Osteoblast (primary cell): ENCODE measurements around the gene EXOC3L4. TPM values are rescaled to one million over a fixed set of nuclear protein-coding genes. Genes with fewer than 3 reads are reported as not detected.
A peak's percentile ranks its signal among the peaks of the same experiment; 100 is the strongest.

Experiments
- DNase-seq: peaks from one replicate; pipeline ENCODE4 v3.0.0; 2011; ENCODE audit warnings: low spot score, mixed read lengths; ENCODE audit not compliant: insufficient read length; ENCODE audit errors: missing footprints
- H2AFZ ChIP-seq: 2 replicates; pipeline ENCODE4 v1.6.0; 2011; ENCODE audit warnings: mild to moderate bottlenecking, low read length
- H3K27ac ChIP-seq: 2 replicates; pipeline ENCODE4 v1.5.1; 2011; ENCODE audit warnings: mild to moderate bottlenecking, low read depth, low read length, moderate library complexity
- H3K27me3 ChIP-seq: 2 replicates; pipeline ENCODE4 v1.6.0; 2012; ENCODE audit warnings: mild to moderate bottlenecking, control low read depth, inconsistent platforms, low read length, moderate library complexity; ENCODE audit not compliant: insufficient read depth
- H3K36me3 ChIP-seq: 2 replicates; pipeline ENCODE4 v1.5.1; 2011; ENCODE audit warnings: mild to moderate bottlenecking, low read length, control low read depth, moderate library complexity; ENCODE audit not compliant: insufficient read depth
- H3K4me1 ChIP-seq: 2 replicates; pipeline ENCODE4 v1.5.1; 2011; ENCODE audit warnings: mild to moderate bottlenecking, low read length, control low read depth, moderate library complexity; ENCODE audit not compliant: insufficient read depth
- H3K4me2 ChIP-seq: 2 replicates; pipeline ENCODE4 v1.6.0; 2011; ENCODE audit warnings: mild to moderate bottlenecking, low read length; ENCODE audit not compliant: insufficient read depth
- H3K4me3 ChIP-seq: fragments of 200-600 bp; sonication (generic); 3 replicates; pipeline ENCODE4 v1.5.1; 2012; ENCODE audit warnings: mild to moderate bottlenecking, low read length, inconsistent platforms; ENCODE audit not compliant: insufficient read depth
- H3K79me2 ChIP-seq: 2 replicates; pipeline ENCODE4 v1.6.0; 2012; ENCODE audit warnings: mild to moderate bottlenecking, low read length, control low read depth, inconsistent platforms; ENCODE audit not compliant: insufficient read depth
- H3K9me3 ChIP-seq: 2 replicates; pipeline ENCODE4 v1.5.1; 2011; ENCODE audit warnings: low read depth, low read length, control low read depth
- H4K20me1 ChIP-seq: 2 replicates; pipeline ENCODE4 v1.6.0; 2012; ENCODE audit warnings: mild to moderate bottlenecking, low read length, control low read depth; ENCODE audit not compliant: insufficient read depth
- CTCF ChIP-seq: IDR thresholded peaks from 2 replicates; pipeline ENCODE4 v1.5.1; 2011; ENCODE audit warnings: mild to moderate bottlenecking, low read depth, low read length, moderate library complexity; ENCODE audit errors: extremely low read depth
- total RNA-seq: library from RNA; depleted of rRNA; stranded (reverse); fragments of >200 nt; gene quantifications from 2 replicates; pipeline ENCODE4 v1.2.3, GENCODE V29; 2012

EXOC3L4 gene
- total RNA-seq, 1 donor, result not detected

- Histone ChIP-seq H3K4me3 (peak overlapping the region; percentile 65), H3K4me2 (peak overlapping the region; percentile 74), H3K36me3 (no peaks in the 10 kb centered on the region), H3K27me3 (no peaks in the 10 kb centered on the region), H3K9me3 (no peaks in the 10 kb centered on the region), H3K4me1 (no peaks in the 10 kb centered on the region), H2AFZ (no peak overlapping the region), H4K20me1 (no peaks in the 10 kb centered on the region), H3K79me2 (no peaks in the 10 kb centered on the region), H3K27ac (no peak overlapping the region)
- no peak for DNase-seq
- TF ChIP-seq CTCF, result no peak
These were observed 4.0 kb upstream of the EXOC3L4 start for GRCh38 chr14:103090481-103091020.

GRCh38 chr14:103091041-103091882 lies 3.3 kb upstream of the EXOC3L4 start:
- Histone ChIP-seq H3K4me3 (peak overlapping the region; percentile 65), H3K9me3 (no peaks in the 10 kb centered on the region), H3K36me3 (no peaks in the 10 kb centered on the region), H3K4me1 (no peaks in the 10 kb centered on the region), H2AFZ (peak overlapping the region; percentile 81), H3K27me3 (no peaks in the 10 kb centered on the region), H3K27ac (no peak overlapping the region), H3K79me2 (no peaks in the 10 kb centered on the region), H4K20me1 (no peaks in the 10 kb centered on the region), H3K4me2 (peak overlapping the region; percentile 74)
- peak; percentile 12 for TF ChIP-seq CTCF
- DNase-seq, result peak; percentile 97

- Histone ChIP-seq H3K79me2 (no peaks in the 10 kb centered on the region), H2AFZ (peak overlapping the region; percentile 81), H3K4me2 (peak overlapping the region; percentile 74), H3K4me3 (peak overlapping the region; percentile 65), H3K27ac (no peak overlapping the region), H3K4me1 (no peaks in the 10 kb centered on the region), H3K27me3 (no peaks in the 10 kb centered on the region), H3K9me3 (no peaks in the 10 kb centered on the region), H3K36me3 (no peaks in the 10 kb centered on the region), H4K20me1 (no peaks in the 10 kb centered on the region)
- no peak for TF ChIP-seq CTCF
- no peak for DNase-seq
These were observed 2.7 kb upstream of the EXOC3L4 start for GRCh38 chr14:103091883-103092222.

- H3K4me1 ChIP-seq, result no peaks in the 10 kb centered on the region
- no peaks in the 10 kb centered on the region for H3K79me2 ChIP-seq
- no peaks in the 10 kb centered on the region for H4K20me1 ChIP-seq
- H3K4me3 ChIP-seq, result no peak overlapping the region
- H3K36me3 ChIP-seq, result no peaks in the 10 kb centered on the region
- H3K27ac ChIP-seq, result no peak overlapping the region
- no peak overlapping the region for H2AFZ ChIP-seq
- TF ChIP-seq CTCF, result no peak
- no peak for DNase-seq
- H3K27me3 ChIP-seq, result no peaks in the 10 kb centered on the region
- no peaks in the 10 kb centered on the region for H3K9me3 ChIP-seq
- H3K4me2 ChIP-seq, result peak overlapping the region; percentile 60
These were observed 594 bp upstream of the EXOC3L4 start for GRCh38 chr14:103093856-103094405.
